ENCODE data around the gene TRIM8. TPM values are rescaled to one million over a fixed set of nuclear protein-coding genes. Genes with fewer than 3 reads are reported as not detected.

Gene TRIM8
- total and polyA plus RNA-seq, 9 of the 15 experiments (the other 6 are each of a cell fraction or from before 2014, with no cell fraction given): 1.7 to 26.0 (median 9.1) TPM

DNA sequence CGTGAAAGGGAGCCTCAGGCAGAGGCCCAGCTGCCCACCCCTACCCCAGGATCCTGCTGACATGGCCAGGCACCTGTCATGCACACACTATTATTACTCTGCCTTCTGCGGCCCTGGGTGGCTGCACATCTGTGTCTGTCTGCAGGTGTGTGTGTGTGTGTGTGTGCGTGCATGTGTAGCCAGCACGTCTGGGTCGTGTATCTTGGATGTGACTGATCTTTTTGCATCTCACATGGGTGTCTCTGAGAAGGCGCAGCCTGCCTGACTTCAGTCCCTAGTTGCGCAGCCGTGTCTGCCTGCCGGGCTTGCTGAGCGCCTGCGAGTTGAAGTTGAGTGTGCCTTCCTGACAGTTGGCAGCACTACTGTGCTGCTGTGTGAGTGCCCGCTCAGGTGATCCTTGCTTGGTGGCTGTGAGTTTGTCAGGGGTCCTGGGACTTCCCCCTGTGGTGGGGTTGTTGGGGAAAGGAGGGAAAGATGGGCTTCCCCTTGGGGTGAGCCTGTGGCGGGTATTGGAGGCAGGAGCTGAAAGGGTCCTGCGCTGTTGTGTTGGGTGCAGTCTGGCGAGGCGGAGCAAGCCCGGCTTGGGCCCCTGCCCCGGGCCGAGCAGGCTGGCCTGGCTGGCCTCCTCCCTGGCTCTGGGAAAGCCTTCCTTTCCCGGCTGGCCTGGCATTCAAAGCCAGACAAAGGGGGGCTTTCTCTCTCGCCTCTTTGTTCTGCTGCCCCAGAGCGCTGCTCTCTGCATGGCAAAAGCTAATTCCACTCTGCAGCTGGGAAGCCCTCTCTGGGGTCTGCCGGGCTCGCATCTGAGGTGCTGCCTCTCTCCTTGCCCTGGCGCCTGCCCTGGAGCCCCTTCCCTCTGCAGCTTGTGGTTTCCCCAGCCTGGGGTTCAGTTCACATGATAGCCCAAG is 4.9 kb downstream of the TRIM8 start:
- Histone ChIP-seq H3K9me1 (ENCODE audit: control insufficient read depth, insufficient read depth, low read length) (peaks cover 2% of the 10 kb centered on the region), H3K4me2 (ENCODE audit: insufficient read depth, low read length) (no peak overlapping the region), H3K4me3 (no peak overlapping the region), H3K79me2 (ENCODE audit: control insufficient read depth, insufficient read depth, low read length) (peaks cover 88% of the 10 kb centered on the region), H3K36me3 (ENCODE audit: control insufficient read depth, insufficient read depth, low read length) (peaks cover 25% of the 10 kb centered on the region; the same call in 2 of the 3 replicates), H3K9me3 (replicated peaks; ENCODE audit: control insufficient read depth, insufficient read depth, low read depth, low read length) (no peaks in the 10 kb centered on the region), H3K27me3 (ENCODE audit: control insufficient read depth in 2 of 2, insufficient read depth in 2 of 2, low read length in 2 of 2) (no peaks in the 10 kb centered on the region), H4K20me1 (replicated peaks; ENCODE audit: control insufficient read depth, insufficient read depth, low read length) (0 out of 2 replicates have a peak, but pooled peaks cover 4% of the 10 kb centered on the region), H2AFZ (ENCODE audit: low read depth, low read length) (no peak overlapping the region), H3K27ac (ENCODE audit: extremely low read depth, low read depth, low read length) (no peak overlapping the region; the same call in 2 of the 3 replicates), H3K9ac (ENCODE audit: insufficient read depth in 1 of 2, low read depth in 2 of 2, low read length in 2 of 2) (peak overlapping the region in 1 of 2 experiments; percentile 71; a peak in 2 of 4 replicates), H3K4me1 (replicated peaks in 1 of 2; ENCODE audit: control insufficient read depth in 2 of 2, insufficient read depth in 2 of 2, low read length in 2 of 2) (peaks cover 3 to 70% of the 10 kb centered on the region in 2 experiments; a peak in 4 of 5 replicates)
- ChIA-PET POLR2A (interaction anchor here (0.6 to 6.2 kb wide), 3 partner anchors 9 to 189 kb away, joined by 3 to 60 read pairs (median 3); no protein-coding TSS in a partner anchor), CTCF (ENCODE audit: low intra/inter-chr PET ratio) (no interaction called here)
- DNase-seq (ENCODE audit: extremely low read depth in 1 of 4, low spot score in 3 of 4) (no peak), ATAC-seq (no peak), FAIRE-seq (no peak)
- no TSS peak for BruUV-seq (replicated peaks)
- intact Hi-C loops (cut with micrococcal nuclease) (loop anchor here (5.0 kb wide), 1 partner anchor 63 kb away; the partner anchor contains the start of genes ARL3 and SFXN2), in situ Hi-C loops (cut with MboI) (no loop called here)
- 88% methylated on average over 13 of the region's 25 CpGs for whole genome bisulfite sequencing (ENCODE audit: insufficient coverage, low coverage, missing lambda C conversion rate)
- TF ChIP-seq PHTF2 (CRISPR knock-in tag; IDR thresholded peaks at IDR 0.05): no peak
- TF ChIP-seq, protein P1, sequence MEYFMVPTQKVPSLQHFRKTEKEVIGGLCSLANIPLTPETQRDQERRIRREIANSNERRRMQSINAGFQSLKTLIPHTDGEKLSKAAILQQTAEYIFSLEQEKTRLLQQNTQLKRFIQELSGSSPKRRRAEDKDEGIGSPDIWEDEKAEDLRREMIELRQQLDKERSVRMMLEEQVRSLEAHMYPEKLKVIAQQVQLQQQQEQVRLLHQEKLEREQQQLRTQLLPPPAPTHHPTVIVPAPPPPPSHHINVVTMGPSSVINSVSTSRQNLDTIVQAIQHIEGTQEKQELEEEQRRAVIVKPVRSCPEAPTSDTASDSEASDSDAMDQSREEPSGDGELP (CRISPR knock-in tag; IDR thresholded peaks at IDR 0.05; ENCODE audit: borderline replicate concordance): no peak
- TF ChIP-seq ZNF699 (CRISPR knock-in tag; IDR thresholded peaks at IDR 0.05; ENCODE audit: insufficient replicate concordance): no peak
- peak; percentile 44 for TF ChIP-seq RBFOX2 (IDR thresholded peaks at IDR 0.05; ENCODE audit: low read depth, low read length)
- TF ChIP-seq FIP1L1 (IDR thresholded peaks at IDR 0.05; ENCODE audit: low read depth, low read length, poor library complexity, severe bottlenecking): no peak
